Measurements from ENCODE around the gene TMPRSS2. TPM values are rescaled to one million over a fixed set of nuclear protein-coding genes. Genes with fewer than 3 reads are reported as not detected.

The TMPRSS2 gene
- total RNA-seq, 2 donors from 2014 or later, result 471 to 667 TPM

DNA sequence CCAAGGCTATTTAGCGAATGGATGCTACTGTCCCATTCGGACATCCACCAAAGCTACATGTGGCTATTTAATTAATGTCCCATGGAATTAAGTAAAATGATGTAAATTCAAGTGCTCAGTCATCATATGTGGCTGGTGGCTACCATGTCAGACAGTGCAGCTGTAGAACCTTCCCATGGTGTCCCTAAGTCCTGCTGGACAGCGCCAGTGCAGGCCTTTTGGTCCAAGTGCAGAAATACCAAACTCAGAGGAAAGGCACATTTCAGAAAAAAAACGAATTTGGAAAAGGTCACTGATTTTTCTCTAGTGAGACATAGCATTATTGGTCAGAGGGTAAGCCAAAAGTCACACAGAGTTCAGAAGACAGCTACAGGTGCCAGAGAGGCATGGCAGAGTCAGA is 17.6 kb downstream of the TMPRSS2 start:
- no peak for ATAC-seq
- intact Hi-C loops (cut with DNase I, micrococcal nuclease), result no loop called here

DNA sequence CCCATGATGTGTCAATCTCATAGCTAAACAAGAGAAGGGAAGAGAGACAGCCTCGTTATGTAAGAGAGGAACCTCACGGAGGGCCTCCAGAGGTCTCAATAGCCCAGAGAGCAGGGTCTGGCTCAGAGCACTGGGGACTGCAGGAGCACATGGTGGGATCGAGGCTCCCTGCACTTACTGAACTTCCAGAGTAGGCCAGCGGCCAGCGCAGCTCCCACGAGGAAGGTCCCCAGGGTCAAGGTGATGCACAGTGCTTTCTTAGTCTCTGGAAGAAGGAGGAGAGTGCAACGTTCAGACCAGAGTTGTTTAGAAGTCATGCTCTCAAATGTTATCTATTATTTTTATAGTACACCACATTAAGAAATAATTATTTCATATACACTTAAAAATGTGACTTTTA is 18.6 kb downstream of the TMPRSS2 start:
- intact Hi-C loops (cut with DNase I, micrococcal nuclease), result no loop called here
- no peak for ATAC-seq
- DNase-seq, result no peak

More for the DNA sequence above, 17.6 kb downstream of the TMPRSS2 start:
- DNase-seq, result no peak

DNA sequence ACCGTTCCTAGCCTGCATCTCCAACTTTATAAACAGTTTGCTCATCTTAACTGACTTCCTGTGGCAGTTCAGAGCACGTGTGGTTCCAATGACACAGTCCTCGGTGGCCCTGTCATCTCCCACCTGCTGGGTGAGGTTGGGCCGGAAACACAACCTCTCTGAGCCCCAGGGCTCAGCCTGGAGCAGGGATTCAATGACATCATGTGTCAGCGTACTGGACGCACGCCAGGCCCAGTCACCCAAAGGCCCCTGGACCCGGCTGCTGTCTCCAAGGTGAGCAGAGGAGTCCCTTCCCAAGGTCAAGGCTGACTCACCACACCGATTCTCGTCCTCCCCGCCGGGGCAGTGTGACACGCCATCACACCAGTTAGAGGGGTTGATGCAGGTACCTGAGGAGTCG is 19.9 kb downstream of the TMPRSS2 start:
- DNase-seq (no peak), ATAC-seq (no peak)
- intact Hi-C loops (cut with DNase I, micrococcal nuclease), result no loop called here

DNA sequence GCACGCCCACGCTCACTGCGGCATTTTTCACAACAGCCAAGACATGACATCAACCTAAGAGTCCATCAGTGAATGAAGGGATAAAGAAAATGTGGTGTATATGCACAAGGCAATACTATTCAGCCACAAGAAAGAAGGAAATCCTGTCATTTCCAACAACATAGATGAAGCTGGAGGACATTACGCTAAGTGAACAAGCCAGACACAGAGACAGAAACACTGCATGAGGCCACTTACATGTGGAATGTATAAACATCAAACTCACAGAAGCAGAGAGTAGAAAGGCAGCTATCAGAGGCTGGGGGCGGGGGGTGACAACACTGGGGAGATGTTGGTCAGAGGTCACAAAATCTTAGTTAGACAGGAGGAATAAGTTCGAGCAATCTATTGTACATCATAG is 20.9 kb downstream of the TMPRSS2 start:
- no peak for ATAC-seq
- intact Hi-C loops (cut with DNase I, micrococcal nuclease), result no loop called here
- DNase-seq, result no peak

DNA sequence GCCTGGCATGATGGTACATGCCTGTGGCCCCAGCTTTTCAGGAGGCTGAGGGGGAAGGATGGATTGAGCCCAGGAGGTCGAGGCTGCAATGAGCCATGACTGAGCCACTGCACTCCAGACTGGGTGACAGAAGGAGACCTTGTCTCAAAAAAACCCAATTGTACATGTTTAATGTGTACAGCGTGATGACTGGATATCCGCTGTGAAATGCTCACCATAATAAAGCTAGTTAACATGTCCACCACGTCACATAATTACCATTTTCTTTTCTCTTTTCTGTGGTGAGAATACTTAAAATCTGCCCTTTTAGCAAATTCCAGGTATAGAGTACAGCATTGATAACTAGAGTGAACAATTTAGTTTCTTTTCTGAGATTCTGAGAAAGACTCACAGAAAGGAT is 24.0 kb downstream of the TMPRSS2 start:
- intact Hi-C loops (cut with DNase I, micrococcal nuclease), result no loop called here
- ATAC-seq (no peak), DNase-seq (no peak)

DNA sequence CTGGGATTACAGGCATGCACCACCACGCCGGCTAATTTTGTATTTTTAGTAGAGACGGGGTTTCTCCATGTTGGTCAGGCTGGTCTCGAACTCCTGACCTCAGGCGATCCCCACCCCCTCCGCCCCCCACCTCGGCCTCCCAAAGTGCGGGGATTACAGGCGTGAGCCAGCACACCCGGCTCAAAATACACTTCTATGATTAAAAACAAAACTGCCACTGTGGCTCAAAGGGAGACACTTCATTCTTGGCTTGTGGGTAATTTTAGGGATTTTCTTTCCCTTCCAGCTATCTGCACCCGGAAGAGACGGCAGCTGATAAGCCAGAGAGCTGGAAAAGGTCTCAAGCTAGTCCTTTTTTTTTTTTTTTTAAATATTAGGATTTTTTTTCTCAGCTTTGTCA is 24.5 kb downstream of the TMPRSS2 start:
- intact Hi-C loops (cut with DNase I, micrococcal nuclease), result no loop called here
- no peak for ATAC-seq
- no peak for DNase-seq

DNA sequence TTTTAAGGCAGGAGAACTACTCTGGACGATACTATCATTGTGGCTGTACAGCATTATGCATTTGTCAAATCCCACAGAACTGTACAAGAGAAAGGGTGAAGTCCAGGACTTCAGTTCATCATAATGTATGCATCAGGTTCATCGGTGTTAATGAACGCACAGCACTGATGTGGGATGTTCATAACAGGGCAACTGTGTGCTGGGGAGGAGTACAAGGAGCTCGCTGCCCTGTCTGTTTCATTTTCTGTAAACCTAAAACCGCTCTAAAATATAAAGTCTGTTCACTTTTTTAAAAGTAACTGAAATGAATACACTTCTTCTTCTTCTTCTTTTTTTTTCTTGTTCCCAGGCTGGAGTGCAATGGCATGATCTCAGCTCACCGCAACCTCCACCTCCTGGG is 25.0 kb downstream of the TMPRSS2 start:
- intact Hi-C loops (cut with DNase I, micrococcal nuclease), result no loop called here
- DNase-seq (no peak), ATAC-seq (no peak)

DNA sequence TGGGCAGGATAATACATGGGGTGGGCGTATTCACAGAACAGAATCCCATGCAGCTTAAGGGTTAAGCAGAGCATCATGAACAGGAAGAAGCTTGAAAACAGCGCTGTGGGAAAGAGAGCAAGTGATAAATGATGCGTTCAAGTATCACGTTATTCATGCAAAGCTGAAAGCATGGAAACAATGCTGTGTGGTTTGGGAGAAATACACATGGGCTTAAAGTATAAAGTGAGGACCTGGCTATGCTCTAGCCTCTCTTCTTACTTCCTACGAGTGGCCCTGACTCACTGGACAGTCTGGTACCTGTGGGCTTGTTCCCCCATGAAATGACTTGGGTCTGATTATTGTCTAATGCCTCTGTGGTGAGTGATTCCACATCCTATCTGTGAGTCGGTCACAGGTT is 25.7 kb downstream of the TMPRSS2 start:
- ATAC-seq, result no peak
- no peak for DNase-seq
- intact Hi-C loops (cut with DNase I, micrococcal nuclease), result no loop called here

DNA sequence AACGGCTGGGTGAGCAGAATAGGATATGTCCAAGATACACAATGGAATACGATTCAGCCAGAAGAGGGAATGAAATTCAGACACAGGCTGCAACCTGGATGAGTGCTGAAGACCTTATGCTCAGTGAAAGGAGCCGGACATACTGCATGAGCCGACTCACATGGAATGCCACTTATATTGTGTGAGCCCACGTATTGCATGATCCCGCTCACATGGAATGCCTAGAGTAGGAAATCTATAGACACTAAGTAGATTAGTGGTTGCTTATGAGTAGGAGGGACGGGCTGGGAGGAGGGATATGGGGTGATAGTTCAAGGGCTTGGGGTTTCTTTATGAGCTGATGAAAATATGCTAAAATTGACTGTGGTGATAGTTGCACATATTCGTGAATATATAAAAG is 26.8 kb downstream of the TMPRSS2 start:
- no peak for ATAC-seq
- intact Hi-C loops (cut with DNase I, micrococcal nuclease), result no loop called here
- DNase-seq, result no peak

DNA sequence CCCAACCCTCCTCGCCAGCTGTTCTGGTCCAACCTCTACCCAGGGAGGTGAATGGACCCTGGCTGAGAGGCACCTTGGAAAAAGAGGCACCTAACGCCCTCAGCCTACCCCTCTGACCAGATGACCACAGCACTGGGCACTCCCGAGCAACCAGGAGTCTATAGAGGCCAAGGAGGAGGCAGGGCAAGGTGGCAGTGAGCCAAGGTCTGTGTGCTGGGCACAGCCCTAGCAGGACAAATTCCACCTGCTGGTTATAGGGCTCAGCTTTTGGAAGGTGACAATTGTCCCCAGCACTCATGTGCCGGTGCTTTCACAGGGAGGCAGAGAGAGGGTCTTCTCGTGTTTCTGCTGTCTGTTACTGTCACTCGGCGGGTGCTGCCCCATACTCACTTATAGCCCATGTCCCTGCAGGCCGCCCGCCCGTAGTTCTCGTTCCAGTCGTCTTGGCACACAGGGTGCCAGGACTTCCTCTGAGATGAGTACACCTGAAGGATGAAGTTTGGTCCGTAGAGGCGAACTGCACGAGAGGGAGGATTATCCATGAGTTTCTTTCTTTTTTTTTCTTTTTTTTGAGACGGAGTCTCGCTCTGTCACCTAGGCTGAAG is 27.8 kb downstream of the TMPRSS2 start:
- peak; percentile 68 for ATAC-seq
- DNase-seq, result peak; percentile 64 to 78
- intact Hi-C loops (cut with DNase I, micrococcal nuclease), result no loop called here

DNA sequence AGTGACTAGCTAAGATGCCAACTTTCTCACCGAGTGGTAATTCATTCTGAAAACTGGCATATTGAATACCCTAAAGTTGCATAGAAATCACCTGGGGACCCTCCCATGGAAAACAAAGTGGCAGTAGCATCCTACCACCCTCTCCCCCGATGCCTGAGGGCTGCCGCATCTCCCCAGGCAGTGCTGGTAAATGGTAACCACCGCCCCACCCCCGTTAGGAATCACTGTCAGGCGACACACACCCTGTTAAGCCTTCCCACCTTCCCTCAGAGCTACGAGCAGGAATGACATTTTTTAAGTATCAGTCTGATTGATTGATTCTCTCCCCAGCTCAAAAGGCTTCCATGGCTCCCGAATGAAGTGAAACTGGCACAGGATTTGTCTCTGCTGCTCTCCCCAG is 28.3 kb downstream of the TMPRSS2 start:
- ATAC-seq (peak; percentile 5), DNase-seq (no peak)

DNA sequence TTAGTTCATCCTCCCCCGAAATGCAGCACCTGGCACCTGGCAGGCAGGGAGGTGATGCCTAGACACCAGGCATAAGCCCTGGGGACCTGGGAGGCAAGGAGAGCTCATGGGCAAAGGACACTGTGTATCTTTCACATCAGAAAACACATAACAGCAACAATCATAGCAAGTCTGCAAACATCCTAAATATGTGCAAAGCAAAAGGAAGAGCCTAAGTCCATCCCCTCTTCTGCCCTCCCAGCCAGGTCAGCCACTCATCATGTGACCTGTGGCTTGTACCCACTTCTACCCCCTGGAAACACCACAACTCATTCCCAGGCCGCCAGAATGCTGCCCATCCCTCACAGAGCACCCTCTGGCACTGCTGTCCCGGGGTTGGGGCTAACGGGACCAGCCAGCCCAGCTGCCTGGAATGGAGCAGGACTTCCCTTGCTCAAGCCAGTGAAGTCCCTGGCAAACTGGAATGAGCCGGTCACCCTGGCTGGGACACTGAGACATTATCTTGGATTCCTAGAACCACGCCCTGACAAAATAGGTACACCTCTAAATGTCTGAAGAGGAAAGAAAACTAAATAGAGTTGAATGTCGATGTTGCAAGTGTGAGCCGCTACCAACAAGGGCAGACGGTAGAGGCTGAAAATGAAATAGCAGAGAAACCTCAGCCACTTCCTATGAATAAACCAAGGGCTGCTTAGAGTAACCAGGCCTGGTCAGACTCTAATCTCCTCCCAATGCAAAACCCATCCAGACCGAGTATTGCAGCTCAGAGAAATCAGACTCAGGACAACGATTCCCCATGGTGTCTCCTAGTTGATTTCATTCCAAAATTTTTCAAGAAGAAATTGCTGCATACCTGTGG is 29.4 kb downstream of the TMPRSS2 start:
- intact Hi-C loops (cut with DNase I, micrococcal nuclease), result no loop called here
- ATAC-seq, result peak; percentile 28
- peak in 1 of 2 donors; percentile 50 for DNase-seq

More for the DNA sequence above, 28.3 kb downstream of the TMPRSS2 start:
- intact Hi-C loops (cut with DNase I, micrococcal nuclease), result no loop called here

DNA sequence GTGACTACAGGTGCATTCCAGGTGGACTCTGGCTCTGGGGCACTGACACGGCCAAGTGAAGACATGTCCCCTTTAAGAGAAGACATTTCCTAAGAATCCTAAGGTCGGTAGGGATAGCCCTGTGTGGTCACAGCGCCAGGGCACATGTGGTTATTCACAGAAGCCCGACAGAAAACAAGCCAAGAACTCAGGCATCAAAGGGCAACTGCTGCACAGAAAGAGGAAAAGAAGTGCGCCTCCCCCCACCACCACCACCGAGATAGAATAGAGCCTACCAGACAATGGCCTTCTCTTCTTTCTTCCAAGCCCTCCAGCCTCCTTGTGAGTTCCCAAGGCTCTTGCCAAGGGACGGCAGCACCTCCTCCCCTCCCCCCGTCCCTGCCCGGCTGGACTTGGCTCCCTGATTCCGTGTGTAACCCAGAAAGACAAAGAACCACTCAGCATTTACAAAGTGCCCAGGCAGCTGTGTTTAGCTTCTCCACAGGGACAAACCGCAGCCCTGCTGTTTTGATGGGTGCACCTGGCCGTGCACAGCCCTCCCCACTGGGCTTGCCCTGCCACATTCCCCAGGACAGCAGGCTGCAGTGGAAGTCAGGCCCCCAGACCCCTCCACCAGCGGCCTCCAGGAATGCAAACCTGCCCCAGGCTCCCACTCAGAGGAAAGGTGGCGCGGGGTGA is 30.2 kb downstream of the TMPRSS2 start:
- ATAC-seq (peak; percentile 28), DNase-seq (peak; percentile 27 to 38)
- intact Hi-C loops (cut with DNase I, micrococcal nuclease), result no loop called here

DNA sequence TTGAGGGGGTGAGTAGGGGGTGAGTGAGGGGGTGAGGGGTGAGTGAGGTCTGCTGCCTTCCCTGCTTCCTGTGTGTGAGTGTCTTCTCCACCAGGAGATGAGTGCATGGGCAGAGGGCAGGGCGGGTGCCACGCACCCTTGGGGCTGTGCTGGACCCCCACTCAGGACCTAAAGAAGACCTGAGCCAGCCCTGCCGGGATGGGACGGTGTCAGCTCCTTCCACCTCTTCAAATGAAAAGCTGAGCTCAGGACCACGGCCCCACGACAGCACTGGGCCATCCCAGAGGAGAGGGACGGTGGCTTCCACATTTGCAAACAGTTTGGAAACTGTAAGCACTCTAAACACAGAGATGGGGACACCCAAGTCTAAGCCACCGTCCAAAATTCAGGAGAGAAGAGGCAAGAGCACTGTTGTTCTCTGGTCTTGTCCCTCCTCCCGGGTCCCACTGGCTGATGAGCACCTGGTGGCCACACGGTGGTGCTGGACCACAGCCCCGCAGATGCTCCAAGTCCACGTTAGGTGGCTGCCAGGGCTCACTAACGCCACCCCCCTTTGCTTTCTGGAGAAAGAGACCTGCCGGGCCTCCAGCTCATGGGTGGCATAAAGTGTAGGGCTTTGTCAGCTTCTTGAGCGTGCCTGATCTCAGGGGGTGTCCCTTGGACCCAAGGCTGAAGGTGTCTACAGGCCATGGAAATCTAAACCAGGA is 32.1 kb downstream of the TMPRSS2 start:
- intact Hi-C loops (cut with DNase I, micrococcal nuclease), result no loop called here
- peak; percentile 3 for ATAC-seq
- no peak for DNase-seq

DNA sequence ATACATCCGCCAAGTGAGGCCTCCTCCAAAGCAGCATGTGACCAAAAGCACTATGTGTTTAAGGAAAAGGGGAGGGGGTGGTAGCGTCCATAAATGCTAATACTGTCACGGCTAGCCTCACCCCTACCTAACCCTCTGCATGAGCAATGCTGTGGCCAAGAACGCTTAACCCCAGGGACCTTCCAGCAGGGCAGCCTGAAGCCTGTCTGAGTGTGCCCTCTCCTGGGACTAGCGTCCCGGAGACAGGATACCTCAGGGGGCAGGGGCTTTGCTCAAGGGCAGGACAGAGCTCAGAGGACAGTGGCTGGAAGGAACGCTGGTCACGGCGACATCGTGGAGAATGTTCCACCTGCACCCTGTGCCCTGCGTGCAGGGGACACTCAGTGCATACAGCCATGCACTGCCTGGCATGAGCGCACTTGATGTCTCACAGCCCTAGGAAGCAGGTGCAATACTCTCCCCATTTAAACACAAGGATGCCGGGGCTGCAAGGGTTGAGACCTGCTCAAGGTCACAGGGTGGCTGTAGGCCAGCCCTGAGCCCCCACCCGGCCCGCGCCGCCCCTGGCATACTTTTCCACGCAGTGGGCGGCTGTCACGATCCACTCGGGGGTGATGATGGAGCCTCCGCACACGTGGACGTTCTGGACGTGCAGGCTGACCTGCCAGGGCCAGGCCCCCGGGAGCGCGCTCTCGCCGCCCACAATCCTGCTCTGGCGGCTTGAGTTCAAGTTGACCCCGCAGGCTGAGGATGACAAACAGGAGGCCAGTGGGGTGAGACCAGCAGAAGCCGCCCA is 35.0 kb downstream of the TMPRSS2 start:
- DNase-seq, result no peak
- intact Hi-C loops (cut with DNase I, micrococcal nuclease), result no loop called here
- ATAC-seq, result no peak

DNA sequence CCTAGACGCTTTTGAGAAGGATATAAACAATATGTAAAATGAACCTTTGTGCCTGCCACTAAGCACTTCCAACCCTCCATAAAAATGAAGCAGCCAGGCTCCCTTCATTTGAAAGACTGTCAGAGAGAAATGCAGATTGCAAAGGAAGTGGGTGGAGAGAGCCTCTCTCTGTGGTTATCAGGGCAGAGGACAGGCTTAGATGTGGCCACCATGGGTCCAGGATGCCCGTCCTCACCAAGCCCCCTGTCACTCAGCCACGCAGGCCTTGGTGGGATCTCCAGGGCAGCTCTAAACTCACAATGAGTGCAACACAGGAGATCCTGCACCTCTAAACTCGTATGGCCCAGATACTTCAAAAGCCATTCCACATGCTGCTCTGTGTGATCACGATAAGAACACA is 37.9 kb downstream of the TMPRSS2 start:
- ATAC-seq (no peak), DNase-seq (no peak)
- intact Hi-C loops (cut with DNase I, micrococcal nuclease), result no loop called here

DNA sequence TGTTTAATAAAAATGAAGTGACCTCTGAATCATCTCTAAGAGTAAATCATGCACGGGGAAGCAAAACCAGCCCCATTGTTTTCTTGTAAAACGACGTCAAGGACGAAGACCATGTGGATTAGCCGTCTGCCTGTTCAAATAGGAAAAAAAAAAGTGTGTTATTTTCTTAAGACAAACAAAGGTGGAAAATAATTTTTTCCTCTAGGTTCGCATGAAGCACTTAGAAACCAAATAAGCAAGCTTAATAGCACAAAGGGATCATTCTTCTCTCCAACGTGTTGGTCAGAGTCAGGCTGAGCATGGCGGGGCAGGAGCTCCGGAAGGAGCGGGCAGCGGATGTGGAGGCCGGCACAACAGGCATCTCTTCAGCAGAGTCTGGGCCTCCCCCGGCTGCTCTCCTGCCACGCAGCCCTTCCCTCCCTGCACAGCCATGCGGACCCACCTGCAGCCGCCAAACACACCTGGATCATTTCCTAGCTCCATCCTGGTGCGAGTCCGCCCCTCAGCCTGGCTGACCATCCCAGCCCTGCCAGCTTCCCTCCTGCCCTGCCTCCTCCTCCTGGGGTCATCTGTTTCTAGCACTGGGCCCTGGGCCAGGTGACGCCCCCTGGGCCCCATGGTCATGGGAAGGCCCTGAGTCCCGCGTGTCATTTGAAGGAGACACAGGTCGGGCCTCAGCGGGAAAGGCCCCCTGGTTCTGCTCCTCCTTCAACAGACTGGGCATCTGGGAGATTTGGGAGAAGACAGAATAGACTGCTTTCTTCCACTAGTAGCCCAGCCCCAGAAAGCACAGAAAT is 41.7 kb downstream of the TMPRSS2 start:
- DNase-seq, result no peak

More for the DNA sequence above, 41.7 kb downstream of the TMPRSS2 start:
- ATAC-seq, result no peak
- intact Hi-C loops (cut with DNase I, micrococcal nuclease), result no loop called here

All from left colon (tissue), 2 donors.